ENCODE data around the gene SF3B6. TPM values are rescaled to one million over a fixed set of nuclear protein-coding genes. Genes with fewer than 3 reads are reported as not detected.

Gene SF3B6
- total RNA-seq = 10 to 100 TPM; 52.9 to 64.6 (median 57.4) TPM
- 10 to 100 TPM; 29.2 to 81.7 TPM for polyA plus RNA-seq
- long read RNA-seq, donor 1, transcript SF3B6-201 (4 exons, 770 nt) = major isoform, 35 of 37 reads
- long read RNA-seq, donor 1, partial matches to known transcripts = 2 of 37 reads
- long read RNA-seq, donor 1, other reads (novel, unspliced or antisense) = 0 of 37 reads
- long read RNA-seq, donor 2, transcript SF3B6-201 (4 exons, 770 nt) = major isoform, 29 of 30 reads
- long read RNA-seq, donor 2, partial matches to known transcripts = 1 of 30 reads
- long read RNA-seq, donor 2, other reads (novel, unspliced or antisense) = 0 of 30 reads
- long read RNA-seq, donor 3, transcript SF3B6-201 (4 exons, 770 nt) = major isoform, 10 of 12 reads
- long read RNA-seq, donor 3, partial matches to known transcripts = 2 of 12 reads
- long read RNA-seq, donor 3, other reads (novel, unspliced or antisense) = 0 of 12 reads

GRCh38 chr2:24075915-24076848, at the start of gene SF3B6:
SF3B6 (minus strand) TSS chr2:24076326; CDS start chr2:24076229, 97 bp downstream.
- no peak for TF ChIP-seq CTCF (IDR thresholded peaks at IDR 0.05)
- H3K27ac ChIP-seq = peak within 1 kb of the TSS; percentile 19 to 90 (median 84)
- 0 to 1% methylated on average over 56 to 64 of the region's 64 CpGs for WGBS, 2 donors
- peak within 1 kb of the TSS; percentile 55 to 92 (median 76) for H3K4me3 ChIP-seq
- H3K9me3 ChIP-seq = no peaks in the 10 kb centered on the region
- DNase-seq = peak; percentile 96 to 97
- peaks cover 5 to 24% (median 20%) of the 10 kb centered on the region in 9 donors for H3K4me1 ChIP-seq
- H3K36me3 ChIP-seq = peaks cover 0 to 66% (median 0%) of the 10 kb centered on the region in 9 donors
- intact Hi-C loops (cut with DNase I) = loop anchor here in 5 of 10 donors (2.0 to 5.0 kb wide), 4 partner anchors 29 to 149 kb away; partner anchors contain the start of genes ATAD2B (in 4 of the 5), FAM228B (in 1 of the 5), PFN4 (in 1 of the 5) and WDCP (in 1 of the 5)
- peak; percentile 95 to 98 (median 97) for ATAC-seq
- no peaks in the 10 kb centered on the region for H3K27me3 ChIP-seq

- Histone ChIP-seq H3K27ac (peak overlapping the region; percentile 86 to 98 (median 94)), H3K27me3 (no peaks in the 10 kb centered on the region), H3K4me1 (peaks cover 0 to 24% (median 14%) of the 10 kb centered on the region in 9 donors), H3K36me3 (no peaks in the 10 kb centered on the region), H3K4me3 (peak overlapping the region; percentile 64 to 82 (median 76)), H3K9me3 (no peaks in the 10 kb centered on the region)
- WGBS, 2 donors = 6 to 9% methylated on average over 9 of the region's 9 CpGs
- intact Hi-C loops (cut with DNase I) = loop anchor here in 4 of 10 donors (1.0 to 5.0 kb wide), 4 partner anchors 37 to 47 kb away; partner anchors contain the start of genes TP53I3 (in 2 of the 4) and SF3B6 (in 1 of the 4)
- no peak for TF ChIP-seq CTCF (IDR thresholded peaks at IDR 0.05)
- DNase-seq (no peak), ATAC-seq (peak in 7 of 8 donors; percentile 2 to 17 (median 7))
Observed at GRCh38 chr2:24123922-24124580, 47.9 kb upstream of the SF3B6 start.

GRCh38 chr2:24123195-24123921, 47.2 kb upstream of the SF3B6 start, which contains the start of the genes FAM228B and PFN4:
FAM228B (plus strand) TSS chr2:24123469; CDS start chr2:24124362, 893 bp downstream.
PFN4 (minus strand) TSS chr2:24123334; CDS start chr2:24122535, 799 bp downstream.
- ATAC-seq (peak; percentile 97 to 99 (median 98)), DNase-seq (peak; percentile 92)
- H3K36me3 ChIP-seq = no peaks in the 10 kb centered on the region
- H3K27me3 ChIP-seq = no peaks in the 10 kb centered on the region
- H3K27ac ChIP-seq = peak within 1 kb of the TSS; percentile 86 to 98 (median 94)
- intact Hi-C loops (cut with DNase I) = loop anchor here in 4 of 10 donors (1.0 to 5.0 kb wide), 4 partner anchors 36 to 46 kb away; partner anchors contain the start of genes TP53I3 (in 2 of the 4) and SF3B6 (in 1 of the 4)
- 0% methylated on average over 99 to 103 of the region's 103 CpGs for WGBS, 2 donors
- H3K4me1 ChIP-seq = peaks cover 0 to 24% (median 14%) of the 10 kb centered on the region in 9 donors
- no peaks in the 10 kb centered on the region for H3K9me3 ChIP-seq
- H3K4me3 ChIP-seq = peak within 1 kb of the TSS; percentile 64 to 82 (median 76)
- peak in 1 of 9 donors; percentile 14 for TF ChIP-seq CTCF (IDR thresholded peaks at IDR 0.05)
